Fibroblast of pulmonary artery (primary cell): ENCODE data around the gene LTC4S.

Experiments
- DNase-seq: peaks from one replicate; pipeline ENCODE4 v3.0.0-alpha.2; 2010; ENCODE audit warnings: low read depth
- H3K4me3 ChIP-seq: replicated peaks from 2 replicates; pipeline ENCODE4 v1.5.1; 2011; ENCODE audit warnings: low read depth, mild to moderate bottlenecking, control low read depth, low read length, moderate library complexity
- TF ChIP-seq, protein P1 (sequence below): IDR thresholded peaks from 2 replicates; pipeline ENCODE4 v1.5.1; 2011; ENCODE audit warnings: mild to moderate bottlenecking, control low read depth, low read length, inconsistent platforms; ENCODE audit errors: missing control alignments

Gene LTC4S

DNA sequence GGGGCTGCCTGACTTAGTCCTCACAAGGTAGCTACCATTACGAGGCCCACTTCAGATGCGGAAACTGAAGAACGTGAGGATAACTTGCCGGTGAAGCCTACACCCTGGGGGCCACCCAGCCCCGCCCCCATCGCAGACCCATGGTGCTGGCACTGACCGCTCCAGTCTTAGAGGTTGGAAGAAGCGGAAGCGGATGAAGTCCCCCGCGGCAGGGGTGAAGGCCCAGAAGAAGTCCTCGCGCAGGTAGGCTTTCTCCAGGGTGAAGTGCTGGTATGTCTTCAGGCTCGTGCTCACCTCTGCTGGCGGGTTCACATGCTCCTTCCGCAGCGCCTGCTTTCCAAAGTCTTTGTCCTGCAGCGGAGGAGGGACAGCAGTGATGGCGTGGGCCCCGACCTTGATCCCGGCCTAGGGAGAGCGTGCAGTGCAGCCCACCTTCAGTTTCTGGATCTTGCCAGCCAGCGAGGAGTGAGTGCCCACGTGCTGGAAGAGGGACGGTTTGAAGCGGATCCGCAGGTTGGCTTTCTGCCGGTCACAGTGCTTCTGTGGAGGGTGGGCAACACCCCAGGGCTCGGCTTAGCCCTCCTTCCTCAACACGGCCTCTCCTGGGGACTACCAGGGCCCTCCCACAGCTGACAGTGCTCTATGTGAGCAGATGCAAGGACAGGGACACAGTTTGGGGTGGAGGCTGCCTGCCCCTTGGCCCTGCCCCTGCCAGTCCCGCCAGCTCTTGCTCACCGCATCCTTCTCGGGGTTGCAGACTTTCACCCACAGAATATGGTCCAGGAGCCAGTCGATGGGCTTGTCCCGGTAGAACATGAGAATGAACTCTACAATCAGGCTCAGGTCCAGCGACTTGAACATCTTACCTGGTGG is 5.2 kb downstream of the LTC4S start:
- no peak for DNase-seq
- no peak overlapping the region for H3K4me3 ChIP-seq

DNA sequence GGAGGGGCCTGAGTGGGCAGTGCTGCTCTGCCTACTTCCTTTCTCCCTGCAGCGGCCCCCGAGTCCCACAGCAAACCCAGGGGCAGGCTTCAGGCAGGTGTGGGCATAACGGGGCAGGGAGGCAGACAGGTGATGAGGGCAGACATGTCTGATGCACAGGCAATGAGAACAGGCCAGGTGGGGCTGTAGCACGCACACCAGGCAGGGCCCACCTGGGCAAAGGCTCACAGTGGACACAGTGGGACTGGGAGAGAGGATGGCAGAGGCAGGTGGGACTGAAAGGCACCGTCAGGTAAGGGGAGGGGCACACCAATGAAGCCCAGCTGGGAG is 5.8 kb downstream of the LTC4S start:
- TF ChIP-seq, protein P1, sequence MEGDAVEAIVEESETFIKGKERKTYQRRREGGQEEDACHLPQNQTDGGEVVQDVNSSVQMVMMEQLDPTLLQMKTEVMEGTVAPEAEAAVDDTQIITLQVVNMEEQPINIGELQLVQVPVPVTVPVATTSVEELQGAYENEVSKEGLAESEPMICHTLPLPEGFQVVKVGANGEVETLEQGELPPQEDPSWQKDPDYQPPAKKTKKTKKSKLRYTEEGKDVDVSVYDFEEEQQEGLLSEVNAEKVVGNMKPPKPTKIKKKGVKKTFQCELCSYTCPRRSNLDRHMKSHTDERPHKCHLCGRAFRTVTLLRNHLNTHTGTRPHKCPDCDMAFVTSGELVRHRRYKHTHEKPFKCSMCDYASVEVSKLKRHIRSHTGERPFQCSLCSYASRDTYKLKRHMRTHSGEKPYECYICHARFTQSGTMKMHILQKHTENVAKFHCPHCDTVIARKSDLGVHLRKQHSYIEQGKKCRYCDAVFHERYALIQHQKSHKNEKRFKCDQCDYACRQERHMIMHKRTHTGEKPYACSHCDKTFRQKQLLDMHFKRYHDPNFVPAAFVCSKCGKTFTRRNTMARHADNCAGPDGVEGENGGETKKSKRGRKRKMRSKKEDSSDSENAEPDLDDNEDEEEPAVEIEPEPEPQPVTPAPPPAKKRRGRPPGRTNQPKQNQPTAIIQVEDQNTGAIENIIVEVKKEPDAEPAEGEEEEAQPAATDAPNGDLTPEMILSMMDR, result no peak
- no peak for DNase-seq
- H3K4me3 ChIP-seq, result no peak overlapping the region

More for the DNA sequence above, 5.2 kb downstream of the LTC4S start:
- TF ChIP-seq, protein P1, result no peak

DNA sequence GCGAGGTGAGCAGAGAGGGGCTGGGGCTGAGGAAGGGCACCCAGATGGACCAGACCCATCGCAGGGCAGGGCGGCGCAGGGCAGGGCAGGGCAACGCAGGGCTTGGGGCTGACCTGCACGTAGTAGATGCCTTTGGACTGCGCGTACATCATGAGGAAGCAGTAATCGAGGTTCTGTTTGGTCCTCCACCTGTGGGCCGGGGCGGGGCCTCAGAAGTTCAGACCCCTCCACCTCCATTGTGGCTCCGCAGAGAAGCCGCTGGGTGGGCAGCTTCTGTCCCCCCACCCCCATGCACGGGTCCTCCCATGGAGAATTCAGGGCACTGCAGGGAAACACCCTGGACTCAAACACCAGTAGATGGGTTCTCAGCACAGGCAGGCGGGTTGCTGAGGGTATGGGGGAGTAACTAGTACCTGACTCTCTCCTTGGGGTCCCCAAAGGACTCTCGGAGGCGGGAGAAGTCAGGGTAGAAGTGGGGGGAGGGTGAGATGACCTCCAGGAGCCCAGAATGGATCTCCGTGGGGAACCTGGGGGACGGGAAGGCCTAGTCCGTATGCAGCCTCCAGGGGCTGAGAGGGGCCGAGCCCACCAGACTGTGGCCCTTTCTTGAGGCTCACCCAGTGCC is 6.4 kb downstream of the LTC4S start:
- TF ChIP-seq, protein P1, result no peak
- no peak overlapping the region for H3K4me3 ChIP-seq
- DNase-seq, result no peak

DNA sequence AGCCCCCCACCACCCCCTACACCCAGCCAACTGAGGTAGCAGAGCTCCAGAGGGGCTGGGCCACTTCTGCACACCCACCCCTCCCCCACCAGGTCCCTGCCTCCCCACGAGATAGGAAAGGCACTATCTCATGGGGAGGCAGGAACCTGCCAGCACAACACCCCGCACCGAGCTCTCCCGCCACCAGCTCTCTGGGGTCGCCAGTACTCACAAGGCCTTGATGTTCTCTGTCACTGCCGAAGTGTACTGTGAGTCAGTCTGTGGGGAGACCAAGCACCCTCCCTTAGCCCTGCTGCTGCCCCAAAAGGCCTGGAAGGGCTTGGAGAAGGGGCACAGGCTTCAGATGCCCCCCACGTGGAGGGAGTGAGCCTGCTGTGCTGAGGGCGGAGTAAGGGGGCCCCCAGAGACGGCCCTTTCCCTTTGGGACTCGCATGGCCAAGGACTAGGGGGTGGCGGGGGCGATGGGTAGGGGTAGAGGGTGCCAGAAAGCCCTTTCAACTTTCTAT is 7.0 kb downstream of the LTC4S start:
- no peak overlapping the region for H3K4me3 ChIP-seq
- DNase-seq, result no peak
- TF ChIP-seq, protein P1, result no peak

DNA sequence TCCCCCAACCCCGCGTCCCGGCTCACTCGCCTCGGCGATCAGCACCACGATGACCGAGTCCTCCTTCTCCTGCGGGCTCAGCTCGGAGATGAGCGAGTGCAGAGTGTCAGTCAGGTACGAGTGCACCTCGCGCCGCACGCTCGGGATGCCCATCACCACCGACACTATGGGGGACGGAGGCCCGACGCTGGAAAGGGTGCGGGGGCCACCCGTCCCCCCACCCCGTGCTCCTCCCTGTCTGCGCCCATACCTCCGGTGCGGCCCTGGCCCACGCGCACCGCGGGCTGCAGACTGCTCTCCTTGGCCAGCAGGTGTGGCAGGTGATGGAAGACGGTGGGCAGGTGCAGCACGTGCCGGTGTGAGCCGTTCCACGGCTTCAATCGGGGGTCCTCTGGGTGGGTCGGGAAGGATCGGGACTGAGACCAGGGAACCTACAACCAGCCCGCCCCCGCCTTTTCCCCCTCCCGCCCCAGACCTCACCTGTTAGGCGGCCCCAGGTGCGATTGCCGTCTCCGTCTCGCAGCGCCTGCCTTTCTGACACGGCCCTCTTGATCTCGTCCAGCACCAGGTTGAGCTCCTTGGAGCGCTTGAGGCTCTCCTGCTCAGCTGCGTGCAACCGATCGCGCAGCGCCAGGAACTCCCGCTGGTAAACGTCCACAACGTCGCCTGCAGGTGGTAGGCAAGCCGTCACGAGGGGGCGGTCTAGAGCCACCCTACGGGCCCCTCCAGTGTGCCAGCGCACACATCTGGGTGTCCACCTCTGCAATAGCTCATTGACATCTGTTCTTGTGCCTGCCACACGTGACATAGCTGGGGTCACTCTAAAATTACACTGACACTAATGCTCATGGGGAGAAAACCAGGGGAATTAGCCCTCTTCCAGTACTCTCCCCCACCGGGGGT is 7.8 kb downstream of the LTC4S start:
- H3K4me3 ChIP-seq, result no peak overlapping the region
- TF ChIP-seq, protein P1, result peak; percentile 49

DNA sequence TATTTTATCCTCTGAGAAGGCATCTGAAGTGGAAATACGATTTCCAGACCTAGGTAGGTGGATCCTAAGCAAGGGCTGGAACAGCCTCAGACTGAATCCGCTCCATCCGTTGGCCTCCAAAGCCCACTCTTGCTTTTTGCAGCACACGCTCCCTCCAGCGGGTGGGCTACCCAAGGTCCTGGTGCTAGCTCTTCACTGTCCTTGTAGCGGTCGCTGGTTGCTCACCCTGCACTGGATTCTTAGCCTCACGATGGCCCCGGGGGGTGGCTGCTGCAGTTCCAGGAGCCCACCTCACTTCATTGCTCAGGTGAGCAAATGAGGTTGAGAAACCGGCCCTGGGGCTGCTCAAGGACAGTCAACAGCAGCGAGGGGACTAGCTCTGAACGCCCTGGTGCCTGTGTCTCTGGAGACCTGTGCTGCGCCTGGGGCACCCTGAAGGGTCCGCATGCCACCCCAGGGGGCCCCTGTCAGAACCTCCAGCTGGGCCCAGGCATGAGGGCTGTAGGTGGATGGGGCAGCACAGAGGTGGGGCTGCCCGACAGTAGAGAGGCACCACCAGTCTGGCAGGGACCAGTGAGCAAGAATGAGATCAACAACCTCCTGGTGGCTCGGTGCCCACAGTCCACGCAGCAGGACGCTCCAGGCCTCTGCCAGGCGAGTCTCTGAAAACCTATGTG is 8.6 kb downstream of the LTC4S start:
- DNase-seq, result no peak
- H3K4me3 ChIP-seq, result no peak overlapping the region
- TF ChIP-seq, protein P1, result no peak

More for the DNA sequence above, 7.8 kb downstream of the LTC4S start:
- DNase-seq, result peak; percentile 59
